HEK293 (cell line): ENCODE data around the gene LDLRAD3.

Experiments
- ATF2 ChIP-seq: fragments of 450-650 bp; formaldehyde crosslinking; IDR thresholded peaks from 2 replicates; pipeline ENCODE4 v1.5.1; 2016; ENCODE audit warnings: missing biosample characterization, missing genetic modification characterization, low read depth
- CTCF ChIP-seq: fragments of 450-650 bp; formaldehyde crosslinking; IDR thresholded peaks from 2 replicates; pipeline ENCODE4 v1.5.1; 2016; ENCODE audit warnings: missing biosample characterization, missing genetic modification characterization
- GLI2 ChIP-seq: fragments of 450-650 bp; formaldehyde crosslinking; IDR thresholded peaks from 2 replicates; pipeline ENCODE4; 2017; ENCODE audit warnings: missing biosample characterization, missing genetic modification characterization, low read depth, borderline replicate concordance
- INSM2 ChIP-seq: fragments of 450-650 bp; formaldehyde crosslinking; IDR thresholded peaks from 2 replicates; pipeline ENCODE4 v1.5.1; 2016; ENCODE audit warnings: missing biosample characterization, missing genetic modification characterization
- YY1 ChIP-seq: fragments of 450-650 bp; formaldehyde crosslinking; IDR thresholded peaks from 2 replicates; pipeline ENCODE4 v1.5.1; 2018; ENCODE audit warnings: missing biosample characterization, missing genetic modification characterization
- ZBTB11 ChIP-seq: fragments of 450-650 bp; formaldehyde crosslinking; conservative IDR thresholded peaks from 2 replicates; pipeline ENCODE4 v1.5.1; 2016; ENCODE audit warnings: low read depth, missing biosample characterization, missing genetic modification characterization
- ZBTB49 ChIP-seq: fragments of 450-650 bp; formaldehyde crosslinking; IDR thresholded peaks from 2 replicates; pipeline ENCODE4 v1.5.1; 2016; ENCODE audit warnings: missing biosample characterization, missing genetic modification characterization, low read depth
- ZFP3 ChIP-seq: fragments of 450-650 bp; formaldehyde crosslinking; IDR thresholded peaks from 2 replicates; pipeline ENCODE4 v1.5.1; 2016; ENCODE audit warnings: low read depth, missing biosample characterization, missing genetic modification characterization
- ZNF174 ChIP-seq: fragments of 450-650 bp; formaldehyde crosslinking; IDR thresholded peaks from 2 replicates; pipeline ENCODE4 v1.5.0; 2017; ENCODE audit warnings: missing biosample characterization, mild to moderate bottlenecking, missing genetic modification characterization
- ZNF23 ChIP-seq: fragments of 450-650 bp; formaldehyde crosslinking; IDR thresholded peaks from 2 replicates; pipeline ENCODE4 v1.5.1; 2016; ENCODE audit warnings: missing biosample characterization, missing genetic modification characterization, borderline replicate concordance
- ZNF501 ChIP-seq: fragments of 450-650 bp; formaldehyde crosslinking; IDR thresholded peaks from 2 replicates; pipeline ENCODE4 v1.5.1; 2016; ENCODE audit warnings: missing biosample characterization, missing genetic modification characterization

GRCh38 chr11:36000616-36001190 is 56.8 kb downstream of the LDLRAD3 start:
- TF ChIP-seq ZBTB49 (tag by site-specific recombination): no peak
- no peak for TF ChIP-seq ZNF23
- TF ChIP-seq CTCF (tag by site-specific recombination): no peak
- TF ChIP-seq ZFP3: no peak
- TF ChIP-seq YY1: no peak
- TF ChIP-seq GLI2 (tag by site-specific recombination): no peak
- TF ChIP-seq ZBTB11: no peak
- no peak for TF ChIP-seq ZNF174 (tag by site-specific recombination)
- no peak for TF ChIP-seq INSM2 (tag by site-specific recombination)
- TF ChIP-seq ATF2 (tag by site-specific recombination): no peak
- no peak for TF ChIP-seq ZNF501 (tag by site-specific recombination)
